Natural killer cell (primary cell): ENCODE results near the gene ARL2BP. TPM values are rescaled to one million over a fixed set of nuclear protein-coding genes. Genes with fewer than 3 reads are reported as not detected.

Source experiments
- ATAC-seq, 3 donors: fragments of 150-1000 bp in 2 of 3; fragments of 200-7000 bp in 1 of 3; cut with Tn5 transposase; 1 replicate in 1 of 3; 2 replicates in 2 of 3; pipeline ENCODE4 v1.10.0; 2021; ENCODE audit warnings: mild to moderate bottlenecking in 2 of 3, moderate library complexity in 2 of 3
- DNase-seq, 2 donors: peaks; one replicate each; pipeline versions ENCODE4 v3.0.0 to v3.0.0-alpha.2; 2013 to 2021; ENCODE audit warnings: mixed read lengths in 1 of 2
- H3K27ac ChIP-seq: one replicate; pipeline ENCODE4 v1.5.1; 2013; ENCODE audit warnings: mild to moderate bottlenecking, low read length
- H3K27me3 ChIP-seq: one replicate; pipeline ENCODE4 v1.6.1; 2013; ENCODE audit warnings: low read length; ENCODE audit not compliant: control insufficient read depth, insufficient read depth
- H3K36me3 ChIP-seq: one replicate; pipeline ENCODE4 v1.6.1; 2013; ENCODE audit warnings: low read length; ENCODE audit not compliant: control insufficient read depth, insufficient read depth
- H3K4me1 ChIP-seq: one replicate; pipeline ENCODE4 v1.6.1; 2013; ENCODE audit warnings: low read length; ENCODE audit not compliant: control insufficient read depth, insufficient read depth
- H3K4me3 ChIP-seq: one replicate; pipeline ENCODE4 v1.5.1; 2013; ENCODE audit warnings: low read length
- H3K9me3 ChIP-seq: one replicate; pipeline ENCODE4 v1.6.1; 2013; ENCODE audit warnings: low read length; ENCODE audit not compliant: control insufficient read depth, insufficient read depth
- H3K27ac Mint-ChIP-seq, 2 donors: one replicate each; pipeline ENCODE4 v1.8.0; 2022; ENCODE audit warnings: mild to moderate bottlenecking in 2 of 2, mixed read lengths in 2 of 2, moderate library complexity in 1 of 2
- H3K27me3 Mint-ChIP-seq, 2 donors: one replicate each; pipeline ENCODE4 v1.8.0; 2022; ENCODE audit warnings: low read depth in 2 of 2, mixed read lengths in 2 of 2
- H3K36me3 Mint-ChIP-seq: one replicate; pipeline ENCODE4 v1.8.0; 2022; ENCODE audit warnings: mixed read lengths
- H3K4me1 Mint-ChIP-seq, 2 donors: one replicate each; pipeline ENCODE4 v1.8.0; 2022; ENCODE audit warnings: mixed read lengths in 2 of 2
- H3K4me3 Mint-ChIP-seq: one replicate; pipeline ENCODE4 v1.8.0; 2022; ENCODE audit warnings: mild to moderate bottlenecking, moderate library complexity, mixed read lengths
- H3K9me3 Mint-ChIP-seq, 2 donors: one replicate each; pipeline ENCODE4 v1.8.0; 2022; ENCODE audit warnings: mixed read lengths in 2 of 2
- CTCF ChIP-seq: fragments of 200-600 bp; IDR thresholded peaks from one replicate; pipeline ENCODE4 v1.8.0; 2022; ENCODE audit warnings: antibody characterized with exemption
- WGBS: methylation state at CpG from one replicate; pipeline ENCODE4 v1.1.7; 2013; ENCODE audit warnings: missing lambda C conversion rate; ENCODE audit not compliant: insufficient coverage; 5-methylcytosine and 5-hydroxymethylcytosine counted together
- intact Hi-C: fragments of 100-400 bp; cut with micrococcal nuclease; formaldehyde crosslinking; loops from one replicate; pipeline ENCODE4 v1.14.2; 2022
- total RNA-seq, 4 donors: library from RNA; stranded (reverse); fragments of 120-200 nt in 1 of 4; gene quantifications; one replicate each; pipeline versions ENCODE4 v1.2.3 to v1.2.4, GENCODE V29; 2013 to 2022

ARL2BP gene
- total RNA-seq, 3 donors from 2014 or later (not counting 1 experiment from before 2014, with no cell fraction given), result 36.5 to 44.4 (median 43.7) TPM

- no peak for ATAC-seq
- no peak overlapping the region for H3K27ac Mint-ChIP-seq
These were observed 25.4 kb downstream of the ARL2BP start for GRCh38 chr16:57270221-57271062.

GRCh38 chr16:57271063-57271345 is 25.9 kb downstream of the ARL2BP start:
- intact Hi-C loops, result no loop called here
- H3K27me3 ChIP-seq, result no peaks in the 10 kb centered on the region
- H3K4me1 ChIP-seq, result peaks cover 4% of the 10 kb centered on the region
- no peak overlapping the region for H3K27ac Mint-ChIP-seq
- no peaks in the 10 kb centered on the region for H3K9me3 ChIP-seq
- WGBS, result 92% methylated on average over 7 of the region's 7 CpGs
- TF ChIP-seq CTCF, result no peak
- no peak for ATAC-seq
- H3K36me3 Mint-ChIP-seq, result no peaks in the 10 kb centered on the region
- H3K4me3 ChIP-seq, result no peak overlapping the region
- no peaks in the 10 kb centered on the region for H3K4me1 Mint-ChIP-seq
- no peak for DNase-seq
- H3K9me3 Mint-ChIP-seq, result no peaks in the 10 kb centered on the region
- H3K27me3 Mint-ChIP-seq, result no peaks in the 10 kb centered on the region
- H3K36me3 ChIP-seq, result no peaks in the 10 kb centered on the region
- no peak overlapping the region for H3K27ac ChIP-seq
- H3K4me3 Mint-ChIP-seq, result no peak overlapping the region

More at GRCh38 chr16:57270221-57271062, 25.4 kb downstream of the ARL2BP start:
- no peaks in the 10 kb centered on the region for H3K27me3 ChIP-seq
- Mint-ChIP-seq H3K4me1 (no peaks in the 10 kb centered on the region), H3K4me3 (no peak overlapping the region), H3K9me3 (no peaks in the 10 kb centered on the region), H3K36me3 (no peaks in the 10 kb centered on the region), H3K27me3 (no peaks in the 10 kb centered on the region)
- H3K4me3 ChIP-seq, result no peak overlapping the region
- DNase-seq, result no peak
- no peaks in the 10 kb centered on the region for H3K36me3 ChIP-seq
- WGBS, result 87% methylated on average over 20 of the region's 25 CpGs
- H3K27ac ChIP-seq, result no peak overlapping the region
- intact Hi-C loops, result no loop called here
- H3K9me3 ChIP-seq, result no peaks in the 10 kb centered on the region
- no peak for TF ChIP-seq CTCF
- peaks cover 4% of the 10 kb centered on the region for H3K4me1 ChIP-seq

DNA sequence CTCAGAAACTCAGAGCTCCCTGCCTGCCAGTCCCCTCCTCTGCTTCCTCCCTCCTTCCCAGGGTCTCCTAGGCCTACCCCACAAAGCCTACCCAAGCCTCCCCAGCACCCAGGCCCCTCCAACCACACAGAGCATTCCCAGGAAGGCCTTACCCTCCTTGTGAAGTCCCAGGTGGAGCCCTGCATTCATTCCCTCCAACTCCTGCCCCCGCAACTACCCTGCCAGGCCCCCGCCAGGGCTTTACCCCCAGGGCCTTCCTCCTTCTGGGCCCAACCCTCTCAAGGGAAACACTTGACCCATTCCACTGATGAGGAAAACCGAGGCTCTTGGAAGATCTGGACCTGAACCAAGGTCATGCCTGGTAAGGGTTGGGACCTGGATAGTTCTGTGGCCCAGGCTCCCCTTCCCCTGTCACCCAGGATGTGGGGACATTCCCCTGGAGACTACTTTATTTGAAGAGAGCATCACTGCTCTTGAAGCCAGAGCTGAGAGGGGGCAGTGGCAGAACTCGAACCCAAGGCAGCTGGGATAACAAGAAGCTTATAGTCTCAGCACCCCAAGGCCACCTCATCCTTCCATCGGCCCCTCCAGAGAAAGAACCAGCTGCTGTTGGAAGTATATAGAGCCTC is 26.9 kb downstream of the ARL2BP start:
- Mint-ChIP-seq H3K36me3 (no peaks in the 10 kb centered on the region), H3K4me3 (no peak overlapping the region), H3K27me3 (no peaks in the 10 kb centered on the region), H3K4me1 (peaks cover 7% of the 10 kb centered on the region in 2 donors), H3K27ac (no peak overlapping the region), H3K9me3 (no peaks in the 10 kb centered on the region)
- TF ChIP-seq CTCF, result no peak
- Histone ChIP-seq H3K36me3 (no peaks in the 10 kb centered on the region), H3K9me3 (no peaks in the 10 kb centered on the region), H3K4me1 (peaks cover 4% of the 10 kb centered on the region), H3K27ac (no peak overlapping the region), H3K27me3 (no peaks in the 10 kb centered on the region), H3K4me3 (no peak overlapping the region)
- ATAC-seq (no peak), DNase-seq (no peak)
- 87% methylated on average over 5 of the region's 5 CpGs for WGBS
- intact Hi-C loops, result no loop called here
